HCT116 (cell line): ENCODE results near the gene COA1. TPM values are rescaled to one million over a fixed set of nuclear protein-coding genes. Genes with fewer than 3 reads are reported as not detected.

ENCODE experiments used
- ATAC-seq: fragments of 200-7000 bp; cut with Tn5 transposase; 2 replicates; pipeline ENCODE4 v1.9.1; 2020; ENCODE audit warnings: mild to moderate bottlenecking, moderate library complexity
- BruUV-seq: library from RNA; stranded (reverse); fragments of 400-500 nt; replicated peaks from 2 replicates; lab custom pipeline; 2021; lab: Mats Ljungman, UMichigan
- CTCF ChIA-PET: fragments of 300-600 bp; sonication (Branson Sonifier 250); formaldehyde crosslinking; loops from one replicate; lab custom pipeline; 2021; ENCODE audit warnings: antibody characterized with exemption; lab: Charles Lee
- POLR2A ChIA-PET: fragments of 300-600, 350-600 bp; sonication (Branson Sonifier 250); formaldehyde crosslinking; loops from one replicate; lab custom pipeline; 2021; ENCODE audit warnings: antibody characterized with exemption; lab: Charles Lee
- RAD21 ChIA-PET, 2 experiments: fragments of 300-600 bp; sonication (Branson Sonifier 250); formaldehyde crosslinking; loops; one replicate each; lab custom pipeline; 2023; ENCODE audit warnings: low total read pairs in 2 of 2; ENCODE audit not compliant: uncharacterized antibody in 2 of 2, unreplicated experiment in 2 of 2, low non-redundant PET in 1 of 2; lab: Charles Lee
- DNase-seq: peaks from one replicate; pipeline ENCODE4 v3.0.0-alpha.2; 2010; ENCODE audit warnings: low read depth, low spot score
- H2AFZ ChIP-seq: fragments of 200-600 bp; shearing (Covaris generic), sonication (generic); 2 replicates; pipeline ENCODE4 v1.6.1; 2017; ENCODE audit warnings: low read depth, mixed run types, mixed read lengths, antibody characterized with exemption, low read length; ENCODE audit not compliant: poor library complexity, severe bottlenecking
- H3K27ac ChIP-seq: 2 replicates; pipeline ENCODE4 v1.5.1; 2012; ENCODE audit warnings: low read depth, low read length
- H3K27me3 ChIP-seq: fragments of 200-600 bp; sonication (generic); 2 replicates; pipeline ENCODE4 v1.6.1; 2016; ENCODE audit warnings: mixed run types, low read length, mixed read lengths; ENCODE audit not compliant: insufficient read depth
- H3K36me3 ChIP-seq, 2 experiments: fragments of 200-500 bp in 1 of 2; fragments of 200-600 bp in 1 of 2; sonication (Bioruptor generic) in 1 of 2; sonication (generic) in 1 of 2; 2 replicates each; pipeline versions ENCODE4 v1.5.1 to v1.6.1; 2014 to 2016; ENCODE audit warnings: low read length in 2 of 2, inconsistent platforms in 1 of 2, mixed read lengths in 1 of 2, mixed run types in 1 of 2; ENCODE audit not compliant: insufficient read depth in 2 of 2, control insufficient read depth in 1 of 2
- H3K4me1 ChIP-seq, 2 experiments: fragments of 200-600 bp in 1 of 2; sonication (generic) in 1 of 2; 2 replicates each; pipeline versions ENCODE4 v1.5.1 to v1.6.1; 2012 to 2017; ENCODE audit warnings: low read length in 2 of 2, inconsistent platforms in 1 of 2, mild to moderate bottlenecking in 1 of 2, mixed read lengths in 1 of 2, mixed run types in 1 of 2, moderate library complexity in 1 of 2; ENCODE audit not compliant: insufficient read depth in 2 of 2, control insufficient read depth in 1 of 2
- H3K4me2 ChIP-seq: fragments of 200-600 bp; sonication (generic); 2 replicates; pipeline ENCODE4 v1.6.1; 2017; ENCODE audit warnings: mixed run types, low read length, mixed read lengths
- H3K4me3 ChIP-seq, 2 experiments: fragments of 200-600 bp in 1 of 2; sonication (generic) in 1 of 2; replicated peaks in 1 of 2; 2 replicates each; pipeline ENCODE4 v1.5.1; 2011 to 2016; ENCODE audit warnings: low read length in 2 of 2, control low read depth in 1 of 2, low read depth in 1 of 2, mild to moderate bottlenecking in 1 of 2, mixed read lengths in 1 of 2, mixed run types in 1 of 2
- H3K79me2 ChIP-seq: fragments of 200-600 bp; sonication (generic); 2 replicates; pipeline ENCODE4 v1.6.1; 2017; ENCODE audit warnings: mild to moderate bottlenecking, mixed run types, low read length, moderate library complexity, mixed read lengths; ENCODE audit not compliant: insufficient read depth
- H3K9ac ChIP-seq: fragments of 200-600 bp; sonication (generic); 2 replicates; pipeline ENCODE4 v1.6.1; 2016; ENCODE audit warnings: low read length, mixed read lengths
- H3K9me2 ChIP-seq: fragments of 200-600 bp; sonication (generic), shearing (Covaris generic); 2 replicates; pipeline ENCODE4 v1.6.1; 2017; ENCODE audit warnings: mixed run types, mild to moderate bottlenecking, moderate library complexity; ENCODE audit not compliant: insufficient read depth
- H3K9me3 ChIP-seq, 2 experiments: fragments of 200-500 bp in 1 of 2; fragments of 200-600 bp in 1 of 2; sonication (Bioruptor generic) in 1 of 2; sonication (generic) in 1 of 2; 2 replicates each; pipeline ENCODE4 v1.6.1; 2014 to 2017; ENCODE audit warnings: low read length in 2 of 2, mixed read lengths in 2 of 2, inconsistent platforms in 1 of 2, low read depth in 1 of 2, mild to moderate bottlenecking in 1 of 2, mixed run types in 1 of 2, moderate library complexity in 1 of 2; ENCODE audit not compliant: control insufficient read depth in 1 of 2, insufficient read depth in 1 of 2
- H4K20me1 ChIP-seq: fragments of 200-600 bp; sonication (generic), shearing (Covaris generic); 2 replicates; pipeline ENCODE4 v1.6.1; 2017; ENCODE audit warnings: mixed run types, mild to moderate bottlenecking, moderate library complexity; ENCODE audit not compliant: insufficient read depth
- ATF3 ChIP-seq: IDR thresholded peaks from 2 replicates; pipeline ENCODE4 v1.6.1; 2012
- CBX3 ChIP-seq: IDR thresholded peaks from 2 replicates; pipeline ENCODE4 v1.6.1; 2012; ENCODE audit warnings: low read depth
- CEBPB ChIP-seq: IDR thresholded peaks from 2 replicates; pipeline ENCODE4 v1.6.1; 2012; ENCODE audit warnings: low read depth
- CTCF ChIP-seq, 3 experiments: fragments of 200-600 bp in 1 of 3; sonication (generic) in 1 of 3; IDR thresholded peaks in 2 of 3; conservative IDR thresholded peaks in 1 of 3; 2 replicates each; pipeline ENCODE4 v1.5.1; 2012 to 2017; ENCODE audit warnings: low read depth in 2 of 3, low read length in 2 of 3, antibody characterized with exemption in 1 of 3, borderline replicate concordance in 1 of 3, control low read depth in 1 of 3, mild to moderate bottlenecking in 1 of 3, mixed read lengths in 1 of 3, mixed run types in 1 of 3, moderate library complexity in 1 of 3; ENCODE audit not compliant: insufficient read depth in 1 of 3
- EGR1 ChIP-seq: IDR thresholded peaks from 2 replicates; pipeline ENCODE4 v1.6.1; 2012; ENCODE audit warnings: low read depth
- ELF1 ChIP-seq: IDR thresholded peaks from 2 replicates; pipeline ENCODE4 v1.6.1; 2012; ENCODE audit warnings: low read depth, borderline replicate concordance
- FOSL1 ChIP-seq: IDR thresholded peaks from 2 replicates; pipeline ENCODE4 v1.6.1; 2012; ENCODE audit warnings: low read depth
- JUND ChIP-seq: IDR thresholded peaks from 2 replicates; pipeline ENCODE4 v1.6.1; 2012
- MAX ChIP-seq: IDR thresholded peaks from 2 replicates; pipeline ENCODE4 v1.6.1; 2012
- RAD21 ChIP-seq: IDR thresholded peaks from 2 replicates; pipeline ENCODE4 v1.6.1; 2012; ENCODE audit warnings: low read depth, mild to moderate bottlenecking
- REST ChIP-seq: IDR thresholded peaks from 2 replicates; pipeline ENCODE4 v1.6.1; 2012; ENCODE audit warnings: low read depth
- SIN3A ChIP-seq: IDR thresholded peaks from 2 replicates; pipeline ENCODE4 v1.6.1; 2012; ENCODE audit warnings: low read depth
- SP1 ChIP-seq: IDR thresholded peaks from 2 replicates; pipeline ENCODE4 v1.6.1; 2012; ENCODE audit warnings: low read depth
- SRF ChIP-seq: IDR thresholded peaks from 2 replicates; pipeline ENCODE4 v1.6.1; 2012; ENCODE audit warnings: low read depth
- YY1 ChIP-seq: IDR thresholded peaks from 2 replicates; pipeline ENCODE4 v1.6.1; 2011; ENCODE audit warnings: low read length, low read depth, moderate library complexity, mild to moderate bottlenecking; ENCODE audit not compliant: insufficient replicate concordance; ENCODE audit errors: extremely low read depth
- ZBTB33 ChIP-seq: IDR thresholded peaks from 2 replicates; pipeline ENCODE4 v1.6.1; 2011; ENCODE audit warnings: mild to moderate bottlenecking, low read length, moderate library complexity; ENCODE audit not compliant: insufficient replicate concordance; ENCODE audit errors: extremely low read depth
- ZFX ChIP-seq: fragments of 450-650 bp; IDR thresholded peaks from 2 replicates; pipeline ENCODE4 v1.6.1; 2017
- ZNF274 ChIP-seq: fragments of 200-500 bp; sonication (Bioruptor generic); IDR thresholded peaks from 2 replicates; pipeline ENCODE4 v1.6.1; 2014; ENCODE audit warnings: mild to moderate bottlenecking, low read depth, low read length, inconsistent platforms
- intact Hi-C: fragments of 100-400 bp; cut with micrococcal nuclease; formaldehyde crosslinking; loops from 2 replicates; pipeline ENCODE4 v1.10.0; 2022
- total RNA-seq: library from RNA; stranded (reverse); gene quantifications from one replicate; pipeline ENCODE4 v1.2.1, GENCODE V29; 2021; ENCODE audit not compliant: unreplicated experiment

Gene COA1
- total RNA-seq, 1 experiment from 2014 or later = 78.5 TPM

- Histone ChIP-seq H3K4me3 (peak overlapping the region in 1 of 2 experiments; percentile 30; a peak in 2 of 4 replicates), H3K4me2 (peak overlapping the region; percentile 71), H3K79me2 (peaks cover 69% of the 10 kb centered on the region), H4K20me1 (no peaks in the 10 kb centered on the region; the same call in 1 of the 2 replicates), H3K4me1 (peaks cover 54 to 63% of the 10 kb centered on the region in 2 experiments), H3K9ac (peak overlapping the region; percentile 49), H3K27me3 (no peaks in the 10 kb centered on the region), H2AFZ (no peak overlapping the region), H3K36me3 (peaks cover 3 to 29% of the 10 kb centered on the region in 2 experiments; a peak in 2 of 4 replicates), H3K27ac (peak overlapping the region; percentile 91), H3K9me2 (no peaks in the 10 kb centered on the region), H3K9me3 (no peaks in the 10 kb centered on the region)
- ATAC-seq = peak; percentile 82
- peak; percentile 67 for DNase-seq
- ChIA-PET CTCF (interaction anchor here (1.0 to 1.4 kb wide), 2 partner anchors 52 to 65 kb away, joined by 3 to 7 read pairs; partner anchors contain the start of gene STK17A), POLR2A (interaction anchor here (0.8 to 1.0 kb wide), 2 partner anchors 65 to 109 kb away, joined by 3 to 8 read pairs; partner anchors contain the start of gene STK17A), RAD21 (interaction anchor here in 1 of 2 experiments (1.2 to 1.5 kb wide), 2 partner anchors 52 to 65 kb away, joined by 3 read pairs; partner anchors contain the start of gene STK17A)
- intact Hi-C loops = no loop called here
- no TSS peak for BruUV-seq
- TF ChIP-seq ZNF274 (no peak), ZBTB33 (no peak), SP1 (peak; percentile 70), MAX (peak; percentile 60; the same call in 1 of the 2 replicates), REST (no peak), SIN3A (peak; percentile 58), CEBPB (peak; percentile 89), CBX3 (peak; percentile 27; the same call in 1 of the 2 replicates), ATF3 (no peak), ELF1 (no peak), JUND (peak; percentile 73), RAD21 (no peak), SRF (peak; percentile 17; the same call in 1 of the 2 replicates), YY1 (no peak), ZFX (no peak), EGR1 (no peak), FOSL1 (peak; percentile 82), CTCF (IDR thresholded peaks at IDR 0.05 in 2 of 3, conservative IDR thresholded peaks at IDR 0.05 in 1 of 3; ENCODE audit: borderline replicate concordance in 1 of 3, insufficient read depth in 1 of 3, low read depth in 2 of 3, low read length in 2 of 3) (no peak)
Measured at GRCh38 chr7:43647673-43648472, 81.5 kb downstream of the COA1 start.
